ENCODE measurements around the gene OPN4.

GRCh38 chr10:86642499-86642898 is 11.8 kb upstream of the OPN4 start:
- TF ChIP-seq EZH2phosphoT487 (IDR thresholded peaks at IDR 0.05; ENCODE audit: low read depth, severe bottlenecking, unreplicated experiment) (no peak), CTCF (IDR thresholded peaks at IDR 0.05; ENCODE audit: poor library complexity) (no peak)
